GM12878 (cell line): ENCODE results near the gene SEC23A. TPM values are rescaled to one million over a fixed set of nuclear protein-coding genes. Genes with fewer than 3 reads are reported as not detected.
A peak's percentile ranks its signal among the peaks of the same experiment; 100 is the strongest.

Experiments
- CBX3 ChIP-seq: fragments of 200-600 bp; sonication (generic); IDR thresholded peaks from 2 replicates; pipeline ENCODE4 v1.6.1; 2016; ENCODE audit warnings: low read depth, borderline replicate concordance
- CREB1 ChIP-seq: IDR thresholded peaks from 2 replicates; pipeline ENCODE4 v1.6.1; 2012; ENCODE audit warnings: low read depth, mild to moderate bottlenecking, inconsistent platforms
- HCFC1 ChIP-seq: fragments of 150-350 bp; IDR thresholded peaks from 2 replicates; pipeline ENCODE4 v1.6.1; 2014; ENCODE audit warnings: low read length
- IKZF1 ChIP-seq: fragments of 450-650 bp; conservative IDR thresholded peaks from 2 replicates; pipeline ENCODE4 v1.6.1; 2017; ENCODE audit warnings: antibody characterized with exemption, mild to moderate bottlenecking
- IKZF2 ChIP-seq, 2 experiments: fragments of 450-650 bp; IDR thresholded peaks; 2 replicates each; pipeline ENCODE4 v1.6.1; 2017; ENCODE audit warnings: mild to moderate bottlenecking in 2 of 2, moderate library complexity in 2 of 2
- MEF2A ChIP-seq: IDR thresholded peaks from 2 replicates; pipeline ENCODE4 v1.6.1; 2011; ENCODE audit warnings: low read depth, mild to moderate bottlenecking, low read length, moderate library complexity; ENCODE audit not compliant: insufficient read depth
- NFYB ChIP-seq: IDR thresholded peaks from 2 replicates; pipeline ENCODE4 v1.6.1; 2011; ENCODE audit warnings: low read depth, mild to moderate bottlenecking, low read length, improper control_type of control experiment, moderate library complexity; ENCODE audit not compliant: insufficient read depth
- NRF1 ChIP-seq: conservative IDR thresholded peaks from 2 replicates; pipeline ENCODE4 v1.6.1; 2011; ENCODE audit warnings: mild to moderate bottlenecking, low read depth, low read length, improper control_type of control experiment
- POLR2AphosphoS5 ChIP-seq: IDR thresholded peaks from 2 replicates; pipeline ENCODE4 v1.6.1; 2011; ENCODE audit warnings: mild to moderate bottlenecking, low read length, inconsistent platforms
- RCOR1 ChIP-seq: conservative IDR thresholded peaks from 2 replicates; pipeline ENCODE4 v1.6.1; 2012; ENCODE audit warnings: low read depth, low read length, improper control_type of control experiment
- RELA ChIP-seq: fragments of 450-650 bp; IDR thresholded peaks from 2 replicates; pipeline ENCODE4 v1.8.0; 2014; ENCODE audit warnings: borderline replicate concordance; ENCODE audit not compliant: partially characterized antibody
- SIN3A ChIP-seq: IDR thresholded peaks from 2 replicates; pipeline ENCODE4 v1.6.1; 2012; ENCODE audit warnings: low read depth, low read length, improper control_type of control experiment
- SUPT20H ChIP-seq: IDR thresholded peaks from 2 replicates; pipeline ENCODE4 v1.6.1; 2011; ENCODE audit warnings: low read depth, mild to moderate bottlenecking, low read length, moderate library complexity, borderline replicate concordance; ENCODE audit not compliant: control insufficient read depth
- TBL1XR1 ChIP-seq: IDR thresholded peaks from 2 replicates; pipeline ENCODE4 v1.6.1; 2012; ENCODE audit warnings: low read depth, low read length, improper control_type of control experiment
- TCF12 ChIP-seq: IDR thresholded peaks from 2 replicates; pipeline ENCODE4 v1.6.1; 2011; ENCODE audit warnings: low read depth, mild to moderate bottlenecking, low read length
- TCF7 ChIP-seq: IDR thresholded peaks from 2 replicates; pipeline ENCODE4 v1.6.1; 2014; ENCODE audit warnings: antibody characterized with exemption, borderline replicate concordance
- USF1 ChIP-seq: IDR thresholded peaks from 2 replicates; pipeline ENCODE4 v1.6.1; 2011; ENCODE audit warnings: borderline replicate concordance, low read depth, mild to moderate bottlenecking, moderate library complexity, mixed read lengths, low read length; ENCODE audit not compliant: insufficient read depth; ENCODE audit errors: extremely low read length
- YBX1 ChIP-seq: fragments of 450-650 bp; IDR thresholded peaks from 2 replicates; pipeline ENCODE4 v1.6.1; 2016; ENCODE audit warnings: antibody characterized with exemption
- ZNF207 ChIP-seq: fragments of 450-650 bp; IDR thresholded peaks from 2 replicates; pipeline ENCODE4 v1.6.1; 2014; ENCODE audit warnings: antibody characterized with exemption, mild to moderate bottlenecking, borderline replicate concordance
- polyA plus RNA-seq, 11 experiments: library from polyadenylated mRNA; depleted of rRNA in 4 of 11; unstranded in 6 of 11; stranded (reverse) in 5 of 11; fragments of >200 nt; fragmentation: Nextera tagmentation in 4 of 11; fragmentation: Illumina TruSeq in 1 of 11; extraction: Ambion mirVana in 4 of 11; extraction: Trizol in 1 of 11; gene quantifications; 1 replicate in 1 of 11; 2 replicates in 10 of 11; pipeline versions ENCODE4 v1.2.1 to v1.2.3, GENCODE V29; 2011 to 2016; ENCODE audit warnings: inconsistent platforms in 2 of 11, missing spikeins in 2 of 11, low read depth in 1 of 11
- total RNA-seq, 4 experiments: library from RNA; depleted of rRNA in 3 of 4; stranded (reverse); fragments of >200 nt in 3 of 4; fragmentation: Illumina TruSeq in 1 of 4; extraction: Trizol in 1 of 4; gene quantifications; 2 replicates each; pipeline versions ENCODE4 v1.2.1 to v1.2.3, GENCODE V29; 2013 to 2021
- TF ChIP-seq, protein P1 (sequence below): IDR thresholded peaks from 2 replicates; pipeline ENCODE4 v1.6.1; 2012; ENCODE audit warnings: improper control_type of control experiment, low read depth, low read length; ENCODE audit not compliant: insufficient replicate concordance
- TF ChIP-seq, protein P2 (sequence below): fragments of 450-650 bp; IDR thresholded peaks from 2 replicates; pipeline ENCODE4 v1.6.1; 2018; ENCODE audit warnings: borderline replicate concordance, mild to moderate bottlenecking; ENCODE audit not compliant: partially characterized antibody

SEC23A gene
- total and polyA plus RNA-seq, 10 of the 15 experiments (the other 5 are each of a cell fraction or from before 2014, with no cell fraction given), result 13.6 to 63.8 (median 37.3) TPM

- TF ChIP-seq USF1, result no peak
- TF ChIP-seq SIN3A, result peak; percentile 73; the same call in 1 of the 2 replicates
- no peak for TF ChIP-seq CBX3
- peak; percentile 56 for TF ChIP-seq IKZF1
- 0 out of 2 replicates have a peak, but pooled peaks have one; percentile 38 for TF ChIP-seq RCOR1
- no peak for TF ChIP-seq TCF12
- no peak for TF ChIP-seq NRF1
- peak; percentile 29; the same call in 1 of the 2 replicates for TF ChIP-seq ZNF207
- 0 out of 2 replicates have a peak, but pooled peaks have one; percentile 25 for TF ChIP-seq TBL1XR1
- TF ChIP-seq MEF2A, result no peak
- peak; percentile 82 for TF ChIP-seq POLR2AphosphoS5
- TF ChIP-seq RELA, result no peak
- peak; percentile 11; the same call in 1 of the 2 replicates for TF ChIP-seq TCF7
- TF ChIP-seq, protein P1, sequence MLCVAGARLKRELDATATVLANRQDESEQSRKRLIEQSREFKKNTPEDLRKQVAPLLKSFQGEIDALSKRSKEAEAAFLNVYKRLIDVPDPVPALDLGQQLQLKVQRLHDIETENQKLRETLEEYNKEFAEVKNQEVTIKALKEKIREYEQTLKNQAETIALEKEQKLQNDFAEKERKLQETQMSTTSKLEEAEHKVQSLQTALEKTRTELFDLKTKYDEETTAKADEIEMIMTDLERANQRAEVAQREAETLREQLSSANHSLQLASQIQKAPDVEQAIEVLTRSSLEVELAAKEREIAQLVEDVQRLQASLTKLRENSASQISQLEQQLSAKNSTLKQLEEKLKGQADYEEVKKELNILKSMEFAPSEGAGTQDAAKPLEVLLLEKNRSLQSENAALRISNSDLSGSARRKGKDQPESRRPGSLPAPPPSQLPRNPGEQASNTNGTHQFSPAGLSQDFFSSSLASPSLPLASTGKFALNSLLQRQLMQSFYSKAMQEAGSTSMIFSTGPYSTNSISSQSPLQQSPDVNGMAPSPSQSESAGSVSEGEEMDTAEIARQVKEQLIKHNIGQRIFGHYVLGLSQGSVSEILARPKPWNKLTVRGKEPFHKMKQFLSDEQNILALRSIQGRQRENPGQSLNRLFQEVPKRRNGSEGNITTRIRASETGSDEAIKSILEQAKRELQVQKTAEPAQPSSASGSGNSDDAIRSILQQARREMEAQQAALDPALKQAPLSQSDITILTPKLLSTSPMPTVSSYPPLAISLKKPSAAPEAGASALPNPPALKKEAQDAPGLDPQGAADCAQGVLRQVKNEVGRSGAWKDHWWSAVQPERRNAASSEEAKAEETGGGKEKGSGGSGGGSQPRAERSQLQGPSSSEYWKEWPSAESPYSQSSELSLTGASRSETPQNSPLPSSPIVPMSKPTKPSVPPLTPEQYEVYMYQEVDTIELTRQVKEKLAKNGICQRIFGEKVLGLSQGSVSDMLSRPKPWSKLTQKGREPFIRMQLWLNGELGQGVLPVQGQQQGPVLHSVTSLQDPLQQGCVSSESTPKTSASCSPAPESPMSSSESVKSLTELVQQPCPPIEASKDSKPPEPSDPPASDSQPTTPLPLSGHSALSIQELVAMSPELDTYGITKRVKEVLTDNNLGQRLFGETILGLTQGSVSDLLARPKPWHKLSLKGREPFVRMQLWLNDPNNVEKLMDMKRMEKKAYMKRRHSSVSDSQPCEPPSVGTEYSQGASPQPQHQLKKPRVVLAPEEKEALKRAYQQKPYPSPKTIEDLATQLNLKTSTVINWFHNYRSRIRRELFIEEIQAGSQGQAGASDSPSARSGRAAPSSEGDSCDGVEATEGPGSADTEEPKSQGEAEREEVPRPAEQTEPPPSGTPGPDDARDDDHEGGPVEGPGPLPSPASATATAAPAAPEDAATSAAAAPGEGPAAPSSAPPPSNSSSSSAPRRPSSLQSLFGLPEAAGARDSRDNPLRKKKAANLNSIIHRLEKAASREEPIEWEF, result no peak
- no peak for TF ChIP-seq YBX1
- TF ChIP-seq IKZF2 (IDR thresholded peaks at IDR 0.05), result peak; percentile 15 to 53; a peak in 2 of 4 replicates
- no peak for TF ChIP-seq SUPT20H
- TF ChIP-seq, protein P2, sequence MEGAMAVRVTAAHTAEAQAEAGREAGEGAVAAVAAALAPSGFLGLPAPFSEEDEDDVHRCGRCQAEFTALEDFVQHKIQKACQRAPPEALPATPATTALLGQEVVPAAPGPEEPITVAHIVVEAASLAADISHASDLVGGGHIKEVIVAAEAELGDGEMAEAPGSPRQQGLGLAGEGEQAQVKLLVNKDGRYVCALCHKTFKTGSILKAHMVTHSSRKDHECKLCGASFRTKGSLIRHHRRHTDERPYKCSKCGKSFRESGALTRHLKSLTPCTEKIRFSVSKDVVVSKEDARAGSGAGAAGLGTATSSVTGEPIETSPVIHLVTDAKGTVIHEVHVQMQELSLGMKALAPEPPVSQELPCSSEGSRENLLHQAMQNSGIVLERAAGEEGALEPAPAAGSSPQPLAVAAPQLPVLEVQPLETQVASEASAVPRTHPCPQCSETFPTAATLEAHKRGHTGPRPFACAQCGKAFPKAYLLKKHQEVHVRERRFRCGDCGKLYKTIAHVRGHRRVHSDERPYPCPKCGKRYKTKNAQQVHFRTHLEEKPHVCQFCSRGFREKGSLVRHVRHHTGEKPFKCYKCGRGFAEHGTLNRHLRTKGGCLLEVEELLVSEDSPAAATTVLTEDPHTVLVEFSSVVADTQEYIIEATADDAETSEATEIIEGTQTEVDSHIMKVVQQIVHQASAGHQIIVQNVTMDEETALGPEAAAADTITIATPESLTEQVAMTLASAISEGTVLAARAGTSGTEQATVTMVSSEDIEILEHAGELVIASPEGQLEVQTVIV, result peak; percentile 64
- no peak for TF ChIP-seq NFYB
- TF ChIP-seq HCFC1, result 0 out of 2 replicates have a peak, but pooled peaks have one; percentile 17
- peak; percentile 79; the same call in 1 of the 2 replicates for TF ChIP-seq CREB1
These were observed at the start of gene SEC23A (continued) for GRCh38 chr14:39102969-39103957.
